Measurements from ENCODE around the gene PPP1CA. TPM values are rescaled to one million over a fixed set of nuclear protein-coding genes. Genes with fewer than 3 reads are reported as not detected.

Gene PPP1CA
- total and polyA plus RNA-seq, 12 donors: 105 to 289 (median 151) TPM

DNA sequence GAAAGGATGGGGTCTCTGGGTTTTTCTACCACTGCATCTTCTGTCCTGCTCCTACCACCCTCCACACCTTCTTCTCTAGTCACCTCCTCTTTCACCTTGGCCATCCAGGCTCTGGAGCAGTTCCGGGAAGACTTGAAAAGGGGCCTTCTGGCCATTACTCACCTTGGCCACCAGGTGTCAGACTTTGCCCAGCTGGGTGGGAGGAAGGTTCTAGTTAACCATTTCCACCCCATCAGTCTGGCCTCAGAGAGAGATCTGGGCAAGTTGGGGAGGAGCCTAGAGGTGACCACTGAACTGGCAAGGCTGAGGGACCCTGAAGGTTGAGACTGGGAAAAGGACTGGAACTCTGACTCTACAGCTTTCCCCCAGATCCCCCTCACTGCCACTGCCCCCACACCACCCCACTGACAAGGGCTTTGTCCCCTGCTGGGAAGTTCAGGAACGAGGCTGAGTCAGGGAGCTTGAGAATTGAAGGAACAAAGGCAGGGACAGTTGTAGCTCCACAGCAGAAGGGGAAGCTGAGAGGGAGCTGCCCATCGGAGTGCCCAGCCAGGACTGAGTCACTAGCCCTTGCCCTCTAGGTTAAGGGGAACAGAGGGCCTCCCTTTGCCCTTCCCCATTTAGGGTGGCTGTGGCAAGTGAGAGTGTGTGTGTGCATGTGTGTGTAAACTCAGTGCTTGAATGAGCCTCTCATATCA, 44.6 kb downstream of the PPP1CA start:
- no peaks in the 10 kb centered on the region for H3K36me3 ChIP-seq (replicated peaks in 1 of 2)
- no peaks in the 10 kb centered on the region for H3K9me3 ChIP-seq (replicated peaks in 1 of 3)
- H3K27me3 ChIP-seq: no peaks in the 10 kb centered on the region
- H3K27ac ChIP-seq: peak overlapping the region in 3 of 5 donors; percentile 23 to 99 (median 98)
- intact Hi-C loops (cut with DNase I): no loop called here
- no peak for TF ChIP-seq POLR2A (IDR thresholded peaks at IDR 0.05)
- TF ChIP-seq, protein P1, sequence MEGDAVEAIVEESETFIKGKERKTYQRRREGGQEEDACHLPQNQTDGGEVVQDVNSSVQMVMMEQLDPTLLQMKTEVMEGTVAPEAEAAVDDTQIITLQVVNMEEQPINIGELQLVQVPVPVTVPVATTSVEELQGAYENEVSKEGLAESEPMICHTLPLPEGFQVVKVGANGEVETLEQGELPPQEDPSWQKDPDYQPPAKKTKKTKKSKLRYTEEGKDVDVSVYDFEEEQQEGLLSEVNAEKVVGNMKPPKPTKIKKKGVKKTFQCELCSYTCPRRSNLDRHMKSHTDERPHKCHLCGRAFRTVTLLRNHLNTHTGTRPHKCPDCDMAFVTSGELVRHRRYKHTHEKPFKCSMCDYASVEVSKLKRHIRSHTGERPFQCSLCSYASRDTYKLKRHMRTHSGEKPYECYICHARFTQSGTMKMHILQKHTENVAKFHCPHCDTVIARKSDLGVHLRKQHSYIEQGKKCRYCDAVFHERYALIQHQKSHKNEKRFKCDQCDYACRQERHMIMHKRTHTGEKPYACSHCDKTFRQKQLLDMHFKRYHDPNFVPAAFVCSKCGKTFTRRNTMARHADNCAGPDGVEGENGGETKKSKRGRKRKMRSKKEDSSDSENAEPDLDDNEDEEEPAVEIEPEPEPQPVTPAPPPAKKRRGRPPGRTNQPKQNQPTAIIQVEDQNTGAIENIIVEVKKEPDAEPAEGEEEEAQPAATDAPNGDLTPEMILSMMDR (IDR thresholded peaks at IDR 0.05): peak; percentile 86 to 97 (median 92)
- WGBS, 4 donors: 0 to 24% (median 11%) methylated on average over 2 to 3 of the region's 3 CpGs
- peaks cover 30 to 50% of the 10 kb centered on the region in 2 donors for H3K4me1 ChIP-seq (replicated peaks in 1 of 2)
- no peak overlapping the region for H3K4me3 ChIP-seq
- DNase-seq: peak; percentile 65 to 79 (median 71)

DNA sequence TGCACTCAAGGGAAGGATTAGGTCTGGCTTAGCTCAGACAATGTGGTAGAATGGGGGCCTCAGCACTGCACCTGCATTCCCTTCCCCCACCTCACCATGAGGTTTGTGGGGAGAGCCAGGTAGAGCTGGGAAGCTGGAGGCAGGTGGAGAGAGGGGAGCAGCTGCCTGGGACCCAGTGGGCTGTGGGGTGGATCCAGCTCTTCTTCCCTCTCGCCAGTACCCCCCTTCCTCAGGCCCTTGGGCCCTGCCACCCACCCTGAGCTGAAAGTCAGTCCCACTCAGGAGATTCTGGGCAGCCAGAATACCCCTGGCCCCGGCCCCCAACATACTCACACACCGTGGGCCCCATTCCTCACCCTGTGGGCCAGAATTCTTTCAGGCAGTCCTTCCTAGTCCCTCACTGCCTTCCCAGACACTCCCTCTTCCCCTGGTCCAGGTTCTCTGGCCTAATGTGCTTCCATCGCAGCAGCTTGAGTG, 45.2 kb downstream of the PPP1CA start:
- no peak overlapping the region for H3K4me3 ChIP-seq
- no peaks in the 10 kb centered on the region for H3K36me3 ChIP-seq (replicated peaks in 1 of 2)
- intact Hi-C loops (cut with DNase I): no loop called here
- no peaks in the 10 kb centered on the region for H3K27me3 ChIP-seq
- 45 to 55% (median 51%) methylated on average over 4 of the region's 4 CpGs for WGBS, 4 donors
- no peak for DNase-seq
- H3K27ac ChIP-seq: peak overlapping the region in 3 of 5 donors; percentile 23 to 99 (median 98)
- peaks cover 35 to 56% of the 10 kb centered on the region in 2 donors for H3K4me1 ChIP-seq (replicated peaks in 1 of 2)
- TF ChIP-seq, protein P1 (IDR thresholded peaks at IDR 0.05): no peak
- TF ChIP-seq POLR2A (IDR thresholded peaks at IDR 0.05): no peak
- no peaks in the 10 kb centered on the region for H3K9me3 ChIP-seq (replicated peaks in 1 of 3)

DNA sequence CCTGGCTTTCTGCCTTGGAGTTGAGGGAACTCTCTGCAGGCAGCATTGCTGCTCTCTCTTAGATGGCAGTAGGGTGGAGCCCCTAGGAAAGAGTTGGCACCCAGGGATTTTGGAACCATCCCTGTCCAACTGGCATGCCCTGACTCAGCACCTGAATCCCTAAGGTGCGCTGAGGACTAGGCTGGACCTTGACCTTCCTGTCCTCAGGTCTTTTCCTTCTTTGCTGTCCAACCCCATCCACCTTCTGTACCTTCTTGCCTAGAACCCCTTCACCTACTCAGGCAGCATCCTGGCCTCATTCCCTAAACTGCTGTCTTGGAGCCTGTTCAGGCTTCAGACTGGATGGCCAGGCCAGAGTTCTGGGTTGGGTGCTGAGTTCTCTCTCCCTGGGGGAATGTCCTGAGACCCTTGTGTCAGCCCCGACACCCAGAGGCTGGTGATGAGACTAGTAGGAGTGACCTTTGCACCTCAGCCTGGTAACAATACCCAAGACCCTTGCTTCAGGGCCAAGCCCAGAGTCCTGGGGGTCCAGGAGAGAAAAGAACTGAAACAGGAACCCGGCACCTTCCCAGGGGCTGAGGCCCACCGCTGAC, 45.8 kb downstream of the PPP1CA start:
- Histone ChIP-seq H3K27me3 (no peaks in the 10 kb centered on the region), H3K4me1 (replicated peaks in 1 of 2) (peaks cover 37 to 61% of the 10 kb centered on the region in 2 donors), H3K9me3 (replicated peaks in 1 of 3) (no peaks in the 10 kb centered on the region), H3K36me3 (replicated peaks in 1 of 2) (no peaks in the 10 kb centered on the region), H3K27ac (peak overlapping the region in 4 of 5 donors; percentile 46 to 99 (median 98)), H3K4me3 (no peak overlapping the region)
- TF ChIP-seq, protein P1 (IDR thresholded peaks at IDR 0.05): no peak
- TF ChIP-seq POLR2A (IDR thresholded peaks at IDR 0.05): no peak
- no peak for DNase-seq
- intact Hi-C loops (cut with DNase I): no loop called here
- WGBS, 4 donors: 64 to 82% (median 79%) methylated on average over 1 to 4 of the region's 4 CpGs

DNA sequence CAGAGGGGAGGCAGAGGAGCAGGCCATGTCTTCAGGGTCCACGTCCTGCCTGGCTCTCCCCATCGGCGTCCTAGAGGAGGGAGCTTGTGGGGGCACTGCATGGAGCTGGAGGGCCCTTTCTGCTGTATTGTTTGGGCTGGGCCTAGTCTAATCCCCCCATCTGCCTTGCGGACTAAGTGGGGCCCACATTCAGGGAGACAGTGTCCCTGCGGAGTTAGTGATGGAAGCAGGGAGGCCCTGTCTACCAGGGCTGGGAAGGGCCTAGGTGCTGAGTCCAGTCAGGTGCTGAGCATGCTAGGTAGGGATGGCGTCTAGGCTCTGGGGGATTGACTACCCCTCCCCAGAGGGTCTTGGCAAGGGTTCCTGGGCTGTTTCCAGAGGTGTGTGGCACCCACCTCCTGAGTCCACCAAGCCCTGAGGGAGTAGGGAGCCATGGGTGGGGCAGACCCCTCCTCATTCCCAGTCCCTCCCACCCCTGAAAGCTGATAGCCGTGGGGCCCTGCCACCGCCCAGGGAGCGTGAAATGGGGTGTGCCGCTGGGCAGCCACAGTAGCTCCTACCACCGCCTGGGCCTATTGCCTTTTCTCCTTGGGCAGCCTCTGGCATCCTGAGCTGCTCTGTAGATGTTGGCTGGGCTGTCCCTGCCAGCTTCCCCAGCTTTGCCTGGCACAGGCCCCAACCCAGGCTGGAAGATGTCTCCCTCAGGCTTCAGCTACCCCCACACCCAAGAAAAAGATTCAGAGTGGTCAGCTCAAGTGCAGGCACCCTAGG, 46.5 kb downstream of the PPP1CA start:
- intact Hi-C loops (cut with DNase I): no loop called here
- Histone ChIP-seq H3K4me3 (no peak overlapping the region), H3K36me3 (replicated peaks in 1 of 2) (no peaks in the 10 kb centered on the region), H3K4me1 (replicated peaks in 1 of 2) (peaks cover 37 to 64% of the 10 kb centered on the region in 2 donors), H3K9me3 (replicated peaks in 1 of 3) (no peaks in the 10 kb centered on the region), H3K27me3 (no peaks in the 10 kb centered on the region), H3K27ac (peak overlapping the region; percentile 46 to 99 (median 98))
- TF ChIP-seq, protein P1 (IDR thresholded peaks at IDR 0.05): no peak
- no peak for TF ChIP-seq POLR2A (IDR thresholded peaks at IDR 0.05)
- peak in 1 of 7 donors; percentile 38 for DNase-seq
- 71 to 87% (median 81%) methylated on average over 4 to 11 of the region's 11 CpGs for WGBS, 4 donors
